Measurements from ENCODE around the gene PTHLH.
A peak's percentile ranks its signal among the peaks of the same experiment; 100 is the strongest.

PTHLH gene

DNA sequence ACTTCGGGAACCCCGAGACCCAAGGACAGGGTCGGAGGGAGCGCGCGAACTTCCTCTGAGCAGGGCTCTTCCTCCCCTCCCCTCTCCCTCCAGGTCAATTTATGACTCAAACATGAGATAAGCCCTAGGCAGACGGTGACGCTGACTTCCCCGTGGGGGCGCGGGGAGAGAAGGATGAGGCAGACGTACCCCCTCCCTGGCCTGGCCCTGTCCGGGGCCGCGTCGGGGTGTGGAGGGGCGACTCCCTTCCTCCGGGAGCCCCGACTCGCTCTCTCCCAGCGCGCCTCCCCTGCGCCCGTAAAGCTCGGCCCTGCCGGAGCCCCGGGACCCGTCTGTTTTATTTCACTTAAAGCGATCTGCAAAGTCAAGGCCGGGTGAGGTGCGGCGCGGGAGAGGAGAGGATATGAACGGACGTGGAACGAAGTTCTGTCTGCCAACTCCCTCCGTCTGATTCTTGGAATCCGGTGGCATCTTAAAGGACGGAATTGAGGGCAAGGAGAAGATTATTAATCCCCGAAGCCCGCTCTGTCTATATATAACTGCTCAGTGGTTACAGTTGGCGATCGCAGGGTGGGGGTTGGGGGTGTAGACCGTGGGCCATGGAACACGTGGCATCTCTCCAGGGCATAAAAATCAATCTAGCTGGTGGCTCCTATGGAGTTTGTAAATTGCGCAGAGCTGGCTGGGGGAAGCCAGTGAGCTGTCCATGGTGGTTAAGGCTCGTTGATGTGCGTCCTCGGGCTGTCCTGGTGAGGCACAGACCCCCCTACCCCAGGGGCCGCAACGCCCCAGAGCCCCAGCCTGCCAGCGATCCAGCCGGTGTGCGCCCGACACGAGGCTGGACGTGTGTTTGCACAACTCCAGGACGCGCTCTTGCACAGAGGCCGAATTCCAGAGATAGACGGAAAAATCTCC lies 2.9 kb upstream of the PTHLH start:
- FAIRE-seq, result peak; percentile 95
- peak; percentile 56 for DNase-seq (ENCODE audit: insufficient read length, low spot score)

- DNase-seq (ENCODE audit: insufficient read length, low spot score) (no peak), FAIRE-seq (no peak)
These were observed 2.2 kb upstream of the PTHLH start for GRCh38 chr12:27974735-27975221.

DNA sequence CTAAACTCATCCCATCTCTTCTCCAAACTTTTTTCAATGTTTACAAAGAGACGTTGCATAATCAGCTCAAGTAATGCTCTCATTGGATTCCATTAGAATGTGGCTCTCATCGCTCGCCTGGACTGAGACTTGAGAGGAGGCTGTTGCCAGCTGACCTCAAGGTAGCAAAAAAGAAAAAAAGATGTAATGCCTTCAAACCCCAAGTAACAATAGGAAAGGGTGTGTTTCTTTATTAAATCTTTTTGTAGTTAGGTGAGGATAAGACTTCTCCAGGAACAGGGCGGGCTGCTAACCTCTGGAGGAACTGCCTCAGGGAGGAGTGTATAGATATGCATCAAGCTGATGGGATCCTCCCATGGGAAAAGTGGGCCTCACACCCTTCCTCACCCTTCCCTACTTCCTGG lies 956 bp upstream of the PTHLH start:
- DNase-seq (ENCODE audit: insufficient read length, low spot score), result no peak
- FAIRE-seq, result peak; percentile 63

DNA sequence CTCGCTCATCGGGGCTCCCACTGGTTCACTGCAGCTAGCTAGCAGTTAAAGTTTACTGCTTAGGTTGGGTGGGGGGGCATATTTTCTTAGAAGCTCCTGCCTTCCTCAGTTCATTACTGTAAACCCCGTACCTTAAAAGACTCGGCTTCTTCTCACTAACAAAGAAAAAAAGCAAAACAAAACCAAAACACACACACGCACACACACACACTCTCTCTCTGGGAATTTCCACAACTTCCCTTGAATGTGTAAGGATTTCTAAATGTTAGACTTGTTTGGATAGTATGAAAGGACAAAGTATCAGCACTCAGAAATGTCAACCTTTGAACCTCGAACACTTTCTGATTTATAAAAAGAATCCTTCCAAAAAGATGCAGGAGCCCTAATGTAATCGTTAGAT lies 927 bp downstream of the PTHLH start:
- DNase-seq (ENCODE audit: insufficient read length, low spot score) (no peak), FAIRE-seq (no peak)

GRCh38 chr12:27971121-27971489 lies 1.4 kb downstream of the PTHLH start:
- DNase-seq (ENCODE audit: insufficient read length, low spot score) (no peak), FAIRE-seq (no peak)

DNA sequence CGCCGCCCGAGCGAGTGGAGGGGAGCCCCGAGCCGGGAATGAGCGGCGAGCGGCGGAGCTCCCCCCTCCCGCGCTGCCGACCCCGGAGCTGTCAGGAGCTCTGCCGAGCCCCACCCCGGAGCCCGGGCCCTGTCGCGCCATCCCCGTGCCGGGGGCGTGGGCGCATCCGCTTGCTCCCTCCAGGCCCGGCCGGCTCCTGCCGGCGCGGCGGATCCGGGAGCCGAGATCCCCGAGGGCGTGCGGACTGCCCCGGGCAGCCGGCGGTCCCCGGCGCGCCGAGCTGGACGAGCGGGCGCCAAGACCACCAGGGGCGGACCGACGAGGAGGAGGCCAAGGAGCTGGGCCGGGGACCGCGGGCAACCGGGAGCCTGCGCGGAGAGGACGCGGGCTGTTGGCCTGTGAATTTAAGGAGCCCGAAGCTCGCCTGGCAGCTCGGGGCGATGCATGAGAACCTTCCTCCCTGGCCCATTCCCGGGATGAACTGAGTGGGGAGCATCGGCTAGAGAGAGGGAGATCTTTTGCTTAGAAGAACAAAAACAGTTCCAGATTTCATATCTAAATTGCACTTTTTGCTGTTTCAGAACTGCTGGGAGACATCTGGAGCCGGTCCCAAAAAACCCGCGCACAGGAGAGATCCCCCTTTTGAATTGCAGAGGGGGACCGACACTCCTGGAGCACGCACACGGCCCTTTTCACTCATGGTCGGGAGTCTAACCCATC lies 2.0 kb downstream of the PTHLH start:
- peak; percentile 33 for DNase-seq (ENCODE audit: insufficient read length, low spot score)
- FAIRE-seq, result peak; percentile 26

DNA sequence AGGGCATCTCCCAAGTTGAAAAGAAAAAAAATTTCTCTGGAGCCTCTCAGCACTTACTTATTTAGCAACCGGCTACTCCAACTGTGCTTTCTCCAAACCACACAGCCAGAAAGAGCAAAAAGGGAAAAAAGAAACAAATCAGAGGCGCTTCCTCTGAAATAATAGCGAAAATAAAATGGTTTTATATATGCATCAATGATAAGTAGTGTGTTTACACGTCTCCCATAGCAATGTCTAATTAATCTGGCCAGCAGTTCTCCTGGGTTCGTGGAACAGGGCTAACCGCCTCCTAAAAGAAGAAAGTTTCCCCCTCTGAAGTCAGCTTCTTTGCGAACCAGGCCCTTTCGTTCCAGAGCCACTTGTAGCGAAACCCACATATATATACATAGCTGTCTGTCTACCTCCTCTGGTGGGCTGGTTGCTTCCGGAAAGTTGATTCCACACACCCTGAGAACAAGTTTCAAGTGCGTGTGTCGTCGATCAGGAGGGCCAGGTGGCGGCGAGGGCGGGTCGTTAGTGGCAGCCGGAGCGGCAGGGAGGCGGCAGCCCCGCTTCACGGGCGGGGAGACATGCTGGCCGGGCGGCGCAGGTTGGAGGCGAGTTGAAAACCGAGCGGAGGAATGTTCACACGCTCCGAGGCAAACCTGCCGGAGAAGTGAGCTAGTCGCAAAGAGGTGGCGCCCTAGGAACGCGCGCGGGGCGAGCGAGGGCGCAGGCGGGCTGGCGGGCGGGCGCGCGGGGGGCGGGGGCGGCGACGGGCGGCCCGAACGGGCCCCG lies 2.7 kb downstream of the PTHLH start:
- DNase-seq (ENCODE audit: insufficient read length, low spot score), result peak; percentile 64
- peak; percentile 98 for FAIRE-seq

DNA sequence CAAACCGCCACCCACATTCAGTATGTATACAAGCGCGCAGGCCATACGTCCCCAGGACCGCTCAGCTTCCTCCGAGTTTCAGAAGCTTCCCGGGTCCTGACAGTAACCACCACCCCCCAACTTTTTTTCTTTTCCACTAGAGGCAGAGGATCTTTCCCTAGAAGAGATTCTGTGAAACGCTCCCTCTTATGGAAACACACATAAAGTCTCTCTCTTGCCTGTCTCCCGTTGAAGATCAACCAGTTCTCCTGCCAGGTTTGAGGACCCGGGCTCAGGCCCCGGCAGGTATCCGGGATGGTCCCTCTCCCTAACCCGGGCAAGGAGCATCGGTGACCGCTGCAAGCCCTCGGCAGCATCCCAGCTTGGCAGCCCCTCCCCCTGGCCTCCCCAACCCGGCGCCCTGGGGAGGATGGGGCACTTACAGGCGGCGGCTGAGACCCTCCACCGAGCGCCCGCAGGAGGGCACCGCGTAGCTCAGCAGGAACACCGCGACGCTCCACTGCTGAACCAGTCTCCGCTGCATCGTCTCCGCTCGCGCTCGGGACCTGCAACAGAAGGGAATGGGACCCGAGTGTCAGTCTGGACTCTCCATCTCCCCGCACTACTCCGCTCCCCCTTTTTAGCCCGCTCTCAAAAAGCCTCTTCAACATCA lies 3.4 kb downstream of the PTHLH start:
- DNase-seq (ENCODE audit: insufficient read length, low spot score), result peak; percentile 45

GRCh38 chr12:27967551-27968054 lies 4.9 kb downstream of the PTHLH start:
- DNase-seq (ENCODE audit: insufficient read length, low spot score), result no peak
- no peak for FAIRE-seq

More for the DNA sequence above, 3.4 kb downstream of the PTHLH start:
- peak; percentile 93 for FAIRE-seq

- peak; percentile 87 for DNase-seq (ENCODE audit: insufficient read length, low spot score)
- FAIRE-seq, result peak; percentile 92
These were observed 5.7 kb downstream of the PTHLH start for GRCh38 chr12:27966870-27967269.

- no peak for DNase-seq (ENCODE audit: insufficient read length, low spot score)
- FAIRE-seq, result peak; percentile 89
These were observed 6.6 kb downstream of the PTHLH start for GRCh38 chr12:27965966-27966365.

GRCh38 chr12:27965411-27965810 lies 7.1 kb downstream of the PTHLH start:
- FAIRE-seq (peak; percentile 60), DNase-seq (ENCODE audit: insufficient read length, low spot score) (no peak)

GRCh38 chr12:27964123-27964522 lies 8.4 kb downstream of the PTHLH start:
- DNase-seq (ENCODE audit: insufficient read length, low spot score), result no peak
- no peak for FAIRE-seq

DNA sequence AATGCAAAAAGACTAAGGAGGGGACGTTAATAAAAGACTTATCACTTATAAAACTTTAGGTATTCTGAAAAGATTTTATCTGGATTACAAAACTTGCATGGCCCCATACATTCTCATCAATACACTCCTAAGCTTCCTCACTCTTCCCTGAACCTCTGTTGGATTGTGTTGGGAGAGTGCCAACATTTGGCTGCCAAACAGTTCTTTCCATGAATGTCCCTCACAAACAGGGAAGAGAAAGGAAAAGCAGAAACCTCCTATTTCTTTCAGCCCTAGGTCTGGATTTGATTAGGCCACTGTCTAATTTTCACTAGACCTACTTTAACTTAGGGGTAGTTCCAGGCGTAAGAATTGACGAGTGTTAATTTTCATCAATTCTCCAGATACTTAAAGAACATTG lies 11.7 kb downstream of the PTHLH start:
- DNase-seq (ENCODE audit: insufficient read length, low spot score) (no peak), FAIRE-seq (no peak)

- FAIRE-seq (no peak), DNase-seq (ENCODE audit: insufficient read length, low spot score) (no peak)
These were observed 13.9 kb downstream of the PTHLH start for GRCh38 chr12:27958675-27959074.

- FAIRE-seq, result no peak
These were observed 15.2 kb downstream of the PTHLH start for GRCh38 chr12:27957366-27957765.

DNA sequence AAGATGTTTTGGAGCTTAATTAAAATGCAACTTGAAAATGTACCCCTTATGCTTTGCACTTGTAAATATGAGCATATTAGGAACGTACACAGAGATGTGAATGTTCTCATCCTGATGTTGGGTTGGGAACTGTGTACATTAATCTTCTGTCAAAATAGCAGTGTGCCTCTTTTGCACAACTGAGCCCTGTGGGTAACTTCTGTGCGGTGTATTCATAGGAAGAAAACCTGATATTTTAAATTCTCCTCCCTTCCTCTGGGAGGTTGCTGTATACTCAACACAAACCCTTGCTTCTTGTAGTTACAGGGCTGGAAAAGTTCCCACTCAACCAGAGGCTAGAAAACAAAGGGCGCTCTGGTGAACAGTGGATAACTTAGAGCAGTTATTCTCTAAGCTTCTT lies 18.7 kb downstream of the PTHLH start:
- peak; percentile 64 for FAIRE-seq
- no peak for DNase-seq (ENCODE audit: insufficient read length, low spot score)

More at GRCh38 chr12:27957366-27957765, 15.2 kb downstream of the PTHLH start:
- no peak for DNase-seq (ENCODE audit: insufficient read length, low spot score)

DNA sequence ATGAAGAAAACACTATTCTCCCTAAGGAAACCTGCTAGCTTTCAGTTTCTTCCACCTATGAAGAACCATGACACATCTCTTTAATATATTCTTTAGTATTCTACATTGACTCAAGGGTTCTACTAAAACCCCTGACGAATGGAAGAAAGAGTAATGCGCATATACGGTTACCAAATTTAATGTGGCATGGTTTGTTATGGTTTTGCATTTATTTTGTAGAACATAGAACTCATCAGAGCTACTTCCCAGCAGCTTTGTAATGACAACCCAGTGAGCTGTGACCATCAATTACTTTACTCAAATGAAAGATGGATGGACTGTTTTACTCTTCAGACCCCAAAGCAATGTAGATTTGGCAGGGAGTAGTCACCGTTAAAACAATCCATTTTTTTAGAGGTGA lies 19.2 kb downstream of the PTHLH start:
- DNase-seq (ENCODE audit: insufficient read length, low spot score) (no peak), FAIRE-seq (no peak)

DNA sequence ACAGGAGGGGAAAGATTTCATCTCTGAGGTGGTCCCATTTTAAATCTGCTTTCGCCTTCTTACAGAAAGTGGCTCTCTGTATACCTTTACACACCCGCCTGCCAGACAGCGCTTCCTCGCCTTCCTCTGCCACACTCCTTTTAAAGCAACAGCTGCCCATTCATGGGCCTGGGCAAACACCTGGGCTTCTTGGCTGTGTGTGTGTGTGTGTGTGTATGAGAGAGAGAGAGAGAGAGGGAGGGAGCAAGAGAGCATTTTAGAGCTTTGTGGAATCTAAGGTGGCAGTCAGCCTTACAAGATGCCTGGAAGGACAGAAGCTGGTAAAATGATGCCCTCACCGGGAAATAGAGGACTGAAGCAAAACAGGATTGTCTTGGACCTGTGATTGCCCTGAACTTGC lies 20.0 kb downstream of the PTHLH start:
- DNase-seq (ENCODE audit: insufficient read length, low spot score) (no peak), FAIRE-seq (peak; percentile 33)

DNA sequence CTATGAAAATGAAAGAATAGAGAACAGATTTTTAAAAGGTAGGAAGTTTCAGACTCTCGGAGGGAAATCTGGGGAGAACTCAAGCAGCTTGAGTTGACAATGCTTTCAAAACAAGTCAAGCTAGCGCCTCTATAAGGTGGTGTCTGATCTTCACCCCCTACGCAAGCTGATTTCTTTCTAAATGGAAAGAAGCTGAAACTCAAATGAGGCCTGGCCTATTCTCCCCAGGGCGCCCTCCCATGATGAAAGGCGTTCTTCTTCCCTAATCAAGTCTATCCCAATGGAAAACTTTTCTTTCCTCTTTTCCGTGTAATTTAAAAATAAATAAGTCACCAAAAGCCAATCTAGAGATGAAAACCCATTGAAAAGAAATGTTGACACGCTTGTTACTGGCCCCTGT lies 20.6 kb downstream of the PTHLH start:
- FAIRE-seq, result no peak
- DNase-seq (ENCODE audit: insufficient read length, low spot score), result no peak

Measured in HTR-8/SVneo (cell line).